AG04449 (cell line): ENCODE results near the gene LYST.
"Not testable (repeated sequence)": the region's sequence is repeated elsewhere in the genome, so short reads cannot be mapped to it uniquely, and the experiment has no call there.

Experiments
- CTCF ChIA-PET: fragments of 350-600 bp; formaldehyde crosslinking; extraction: SDS; loops from one replicate; lab custom pipeline; 2021; ENCODE audit warnings: antibody characterized with exemption; lab: Yijun Ruan, JAX
- POLR2A ChIA-PET: fragments of 400-600, 350-600 bp; formaldehyde crosslinking; extraction: SDS; loops from one replicate; lab custom pipeline; 2020; ENCODE audit warnings: antibody characterized with exemption, inconsistent platforms; lab: Yijun Ruan, JAX
- DNase-seq: peaks from one replicate; pipeline ENCODE4 v3.0.0-alpha.2; 2010; ENCODE audit warnings: low read depth, low spot score
- H3K4me3 ChIP-seq: 2 replicates; pipeline ENCODE4 v1.5.1; 2011; ENCODE audit warnings: low read depth, mild to moderate bottlenecking, control low read depth, low read length
- TF ChIP-seq, protein P1 (sequence below): IDR thresholded peaks from one replicate; pipeline ENCODE4 v1.5.1; 2011; ENCODE audit warnings: mild to moderate bottlenecking, moderate library complexity, low read length, control low read depth, inconsistent platforms; ENCODE audit not compliant: insufficient read depth; ENCODE audit errors: missing control alignments

The LYST gene

DNA sequence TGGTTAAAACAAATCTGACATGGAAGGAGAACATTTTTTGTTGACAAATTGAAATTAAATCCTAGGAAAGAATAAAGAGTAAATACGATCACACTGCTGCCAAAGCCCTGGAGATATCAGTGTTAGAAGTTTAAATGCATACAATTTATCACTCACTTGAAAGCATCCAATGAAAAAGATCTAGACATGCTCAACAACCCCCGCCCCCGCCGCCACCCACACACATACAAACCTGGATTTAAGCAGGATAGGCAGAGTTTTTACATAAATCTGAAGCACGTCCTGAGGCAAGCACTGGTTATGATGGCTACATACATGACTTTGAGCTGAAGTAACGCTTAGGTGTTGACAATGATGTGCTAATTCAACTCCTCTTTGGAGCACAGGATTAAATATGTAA, 58.5 kb downstream of the LYST start:
- H3K4me3 ChIP-seq = no peak overlapping the region
- no peak for DNase-seq
- ChIA-PET POLR2A (no interaction called here), CTCF (no interaction called here)
- TF ChIP-seq, protein P1, sequence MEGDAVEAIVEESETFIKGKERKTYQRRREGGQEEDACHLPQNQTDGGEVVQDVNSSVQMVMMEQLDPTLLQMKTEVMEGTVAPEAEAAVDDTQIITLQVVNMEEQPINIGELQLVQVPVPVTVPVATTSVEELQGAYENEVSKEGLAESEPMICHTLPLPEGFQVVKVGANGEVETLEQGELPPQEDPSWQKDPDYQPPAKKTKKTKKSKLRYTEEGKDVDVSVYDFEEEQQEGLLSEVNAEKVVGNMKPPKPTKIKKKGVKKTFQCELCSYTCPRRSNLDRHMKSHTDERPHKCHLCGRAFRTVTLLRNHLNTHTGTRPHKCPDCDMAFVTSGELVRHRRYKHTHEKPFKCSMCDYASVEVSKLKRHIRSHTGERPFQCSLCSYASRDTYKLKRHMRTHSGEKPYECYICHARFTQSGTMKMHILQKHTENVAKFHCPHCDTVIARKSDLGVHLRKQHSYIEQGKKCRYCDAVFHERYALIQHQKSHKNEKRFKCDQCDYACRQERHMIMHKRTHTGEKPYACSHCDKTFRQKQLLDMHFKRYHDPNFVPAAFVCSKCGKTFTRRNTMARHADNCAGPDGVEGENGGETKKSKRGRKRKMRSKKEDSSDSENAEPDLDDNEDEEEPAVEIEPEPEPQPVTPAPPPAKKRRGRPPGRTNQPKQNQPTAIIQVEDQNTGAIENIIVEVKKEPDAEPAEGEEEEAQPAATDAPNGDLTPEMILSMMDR = no peak

DNA sequence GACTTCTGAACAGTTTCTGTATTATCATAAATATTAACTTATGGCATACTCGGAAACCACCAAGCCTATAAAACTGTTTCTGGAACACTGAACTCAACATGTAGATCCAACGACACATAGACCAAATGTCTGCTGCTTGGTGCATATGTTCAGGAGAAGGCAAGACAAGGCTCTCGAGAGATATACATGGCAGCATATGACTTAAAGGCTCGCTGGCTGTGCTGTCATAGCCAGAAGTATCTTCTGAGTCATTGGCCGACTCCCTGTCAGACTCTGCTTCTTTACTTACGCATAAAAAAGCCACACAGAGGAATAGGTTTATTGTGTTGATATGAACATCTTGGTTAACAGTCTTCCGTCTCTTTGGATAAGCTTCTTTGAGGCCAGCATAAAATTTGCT, 60.6 kb downstream of the LYST start:
- ChIA-PET POLR2A (no interaction called here), CTCF (no interaction called here)
- no peak overlapping the region for H3K4me3 ChIP-seq
- TF ChIP-seq, protein P1 = no peak
- no peak for DNase-seq

DNA sequence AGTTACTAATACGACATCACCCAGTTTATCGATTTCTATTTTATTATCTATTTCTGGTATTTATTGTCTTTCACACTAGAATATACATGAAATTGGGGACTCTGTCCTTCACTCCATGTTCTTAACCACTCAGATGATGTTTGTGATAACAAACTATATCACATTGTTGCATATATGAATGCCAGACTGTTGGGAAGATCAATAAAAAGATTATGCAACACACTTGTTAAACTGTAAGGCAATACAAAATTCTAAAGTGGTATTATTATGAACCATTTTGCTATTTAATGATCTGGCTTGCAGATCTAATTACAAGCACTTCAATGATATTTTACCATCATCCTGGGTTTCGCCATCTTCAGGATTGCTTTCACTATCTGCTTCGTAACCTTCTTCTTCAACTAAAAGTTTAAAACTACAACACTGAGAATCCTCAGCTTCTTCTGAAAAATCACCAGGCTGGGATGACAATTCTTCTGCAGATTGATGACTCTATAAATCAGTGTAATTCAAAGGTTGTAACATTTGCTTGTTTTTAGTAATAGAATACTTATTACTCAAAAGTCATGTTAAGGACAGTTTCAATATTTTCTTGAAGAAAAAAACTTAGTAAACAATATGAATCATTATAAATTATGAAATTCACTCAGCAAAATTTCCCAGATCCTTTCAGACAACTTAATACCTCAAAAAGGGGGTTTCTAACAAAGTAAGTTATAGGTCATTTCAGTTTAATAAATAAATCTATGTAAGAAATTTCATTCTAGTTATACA, 63.9 kb downstream of the LYST start:
- ChIA-PET CTCF (interaction anchor here (1.2 to 1.4 kb wide), 2 partner anchors 20 to 169 kb away, joined by 4 to 5 read pairs; no protein-coding TSS in a partner anchor), POLR2A (no interaction called here)
- no peak overlapping the region for H3K4me3 ChIP-seq
- TF ChIP-seq, protein P1 = no peak
- no peak for DNase-seq

DNA sequence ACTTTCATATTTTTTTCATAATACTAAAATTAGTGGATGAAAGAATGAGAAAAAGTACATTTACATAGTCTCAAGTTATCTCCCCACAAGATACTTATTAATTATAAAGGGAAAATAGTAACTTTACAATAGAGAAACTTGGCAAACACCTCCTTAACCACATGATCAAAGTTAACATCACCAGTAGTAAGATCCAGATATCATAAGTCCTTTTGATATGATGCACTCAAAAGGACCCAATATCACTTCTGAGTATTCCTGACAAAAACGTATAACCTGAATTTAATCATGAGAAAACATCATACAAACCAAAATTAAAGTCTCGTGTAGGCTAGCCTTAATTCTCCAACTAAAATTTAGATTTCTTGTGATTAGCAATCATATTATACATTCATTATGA, 67.4 kb downstream of the LYST start:
- POLR2A ChIA-PET = no interaction called here
- H3K4me3 ChIP-seq = no peak overlapping the region
- TF ChIP-seq, protein P1 = no peak
- no peak for DNase-seq
- CTCF ChIA-PET = no interaction called here

DNA sequence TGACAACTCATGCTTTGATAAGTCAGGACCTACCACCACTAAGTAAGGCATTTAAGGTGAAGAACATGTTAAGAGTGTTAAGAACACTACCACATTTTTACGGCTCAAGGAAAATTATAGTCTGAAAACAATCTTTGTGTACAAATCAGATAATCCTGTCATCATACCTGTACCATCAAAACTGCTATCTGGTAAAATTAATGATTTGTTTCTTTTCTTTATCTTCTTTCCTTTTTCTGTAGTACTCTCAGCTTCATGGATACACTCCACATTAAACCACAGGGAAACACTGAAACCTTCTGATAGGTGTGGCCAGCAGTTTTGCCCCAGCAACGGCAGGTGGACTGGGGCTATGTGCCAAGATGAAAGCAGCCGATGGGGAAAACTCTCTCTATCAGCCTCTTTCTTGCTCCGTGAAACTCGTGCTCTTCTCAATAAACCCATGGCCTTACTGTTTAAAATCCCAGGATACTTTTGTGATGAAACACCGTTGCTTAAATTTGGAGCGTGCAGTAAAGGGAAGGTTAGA, 75.1 kb downstream of the LYST start:
- TF ChIP-seq, protein P1 = no peak
- H3K4me3 ChIP-seq = no peak overlapping the region
- POLR2A ChIA-PET = interaction anchor here (0.9 kb wide), 1 partner anchor 181 kb away, joined by 3 read pairs; no protein-coding TSS in a partner anchor
- no peak for DNase-seq
- CTCF ChIA-PET = interaction anchor here (1.6 to 4.5 kb wide), 6 partner anchors 7 to 287 kb away, joined by 4 to 29 read pairs (median 11); partner anchors contain the start of gene B3GALNT2

DNA sequence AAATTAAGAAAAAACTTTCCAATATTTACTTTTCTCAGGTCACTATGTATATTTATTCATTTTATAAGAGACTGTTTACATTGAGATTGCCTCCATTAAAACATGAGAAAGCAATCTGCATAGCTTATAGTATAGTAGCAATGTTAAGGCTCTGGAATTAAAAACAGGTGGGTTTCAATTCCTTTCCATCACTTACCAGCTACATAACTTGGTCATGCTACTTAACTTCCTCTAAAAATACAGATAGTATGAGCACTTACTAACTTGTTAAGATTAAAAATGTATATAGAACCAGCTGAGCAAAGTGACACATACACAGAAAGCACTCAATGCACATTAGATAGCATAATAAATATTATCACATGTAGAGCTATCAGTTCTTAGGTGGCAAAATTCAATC, 76.6 kb downstream of the LYST start:
- ChIA-PET POLR2A (no interaction called here), CTCF (interaction anchor here (1.6 to 3.4 kb wide), 3 partner anchors 182 to 286 kb away, joined by 4 to 20 read pairs (median 10); partner anchors contain the start of gene B3GALNT2)
- no peak overlapping the region for H3K4me3 ChIP-seq
- DNase-seq = no peak
- TF ChIP-seq, protein P1 = no peak

DNA sequence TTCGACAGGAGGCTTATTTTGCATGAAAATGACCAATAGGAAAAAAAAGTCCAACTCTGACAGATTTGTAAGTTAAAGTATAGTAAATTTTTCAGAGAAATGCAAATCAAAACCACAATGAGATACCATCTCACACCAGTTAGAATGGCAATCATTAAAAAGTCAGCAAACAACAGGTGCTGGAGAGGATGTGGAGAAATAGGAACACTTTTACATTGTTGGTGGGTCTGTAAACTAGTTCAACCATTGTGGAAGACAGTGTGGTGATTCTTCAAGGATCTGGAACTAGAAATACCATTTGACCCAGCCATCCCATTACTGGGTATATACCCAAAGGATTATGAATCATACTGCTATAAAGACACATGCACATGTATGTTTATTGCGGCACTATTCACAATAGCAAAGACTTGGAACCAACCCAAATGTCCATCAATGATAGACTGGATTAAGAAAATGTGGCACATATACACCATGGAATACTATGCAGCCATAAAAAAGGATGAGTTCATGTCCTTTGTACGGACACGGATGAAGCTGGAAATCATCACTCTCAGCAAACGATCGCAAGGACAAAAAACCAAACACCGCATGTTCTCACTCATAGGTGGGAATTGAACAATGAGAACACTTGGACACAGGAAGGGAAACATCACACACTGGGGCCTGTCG, 80.3 kb downstream of the LYST start:
- POLR2A ChIA-PET = not testable (repeated sequence)
- CTCF ChIA-PET = interaction anchor here (0.8 to 3.8 kb wide), 3 partner anchors 186 to 272 kb away, joined by 3 to 48 read pairs (median 11); no protein-coding TSS in a partner anchor

More for the DNA sequence above, 80.3 kb downstream of the LYST start:
- H3K4me3 ChIP-seq, DNase-seq: not testable (repeated sequence)
